NCI-H2081 (cell line): Measurements from ENCODE around the gene CROCC.
A peak's percentile ranks its signal among the peaks of the same experiment; 100 is the strongest.
"Not testable (repeated sequence)": the region's sequence is repeated elsewhere in the genome, so short reads cannot be mapped to it uniquely, and the experiment has no call there.

Source experiments
- DNase-seq, 2 experiments: peaks; one replicate each; lab custom pipeline; 2025; lab: John Stamatoyannopoulos, UW

Gene CROCC

GRCh38 chr1:16938351-16939321 is 16.9 kb downstream of the CROCC start:
- no peak for DNase-seq

GRCh38 chr1:16939386-16940180 is 17.9 kb downstream of the CROCC start:
- DNase-seq, result not testable (repeated sequence)

- no peak for DNase-seq
Measured at GRCh38 chr1:16944038-16944437, 22.3 kb downstream of the CROCC start.

GRCh38 chr1:16945512-16945911 is 23.8 kb downstream of the CROCC start:
- DNase-seq, result not testable (repeated sequence)

GRCh38 chr1:16946185-16946584 is 24.5 kb downstream of the CROCC start:
- not testable (repeated sequence) for DNase-seq

- DNase-seq, result no peak
Measured at GRCh38 chr1:16946646-16947045, 24.9 kb downstream of the CROCC start.

GRCh38 chr1:16948282-16948891 is 26.7 kb downstream of the CROCC start:
- DNase-seq, result peak in 1 of 2 experiments; percentile 25

- not testable (repeated sequence) for DNase-seq
Measured at GRCh38 chr1:16949026-16949425, 27.3 kb downstream of the CROCC start.

GRCh38 chr1:16952376-16952775 is 30.6 kb downstream of the CROCC start:
- DNase-seq, result not testable (repeated sequence)

- no peak for DNase-seq
Measured at GRCh38 chr1:16954579-16954978, 32.8 kb downstream of the CROCC start.

- no peak for DNase-seq
Measured at GRCh38 chr1:16955186-16955585, 33.5 kb downstream of the CROCC start.

- DNase-seq, result no peak
Measured at GRCh38 chr1:16956775-16957174, 35.0 kb downstream of the CROCC start.

GRCh38 chr1:16957731-16958130 is 36.0 kb downstream of the CROCC start:
- DNase-seq, result no peak

- no peak for DNase-seq
Measured at GRCh38 chr1:16958475-16958874, 36.7 kb downstream of the CROCC start.

GRCh38 chr1:16960560-16961296 is 39.0 kb downstream of the CROCC start:
- DNase-seq, result peak; percentile 81 to 87

GRCh38 chr1:16961297-16962133 is 39.8 kb downstream of the CROCC start:
- DNase-seq, result no peak

- not testable (repeated sequence) for DNase-seq
Measured at GRCh38 chr1:16964169-16964568, 42.4 kb downstream of the CROCC start.

GRCh38 chr1:16965486-16966067 is 43.8 kb downstream of the CROCC start:
- DNase-seq, result no peak

- no peak for DNase-seq
Measured at GRCh38 chr1:16966282-16966681, 44.6 kb downstream of the CROCC start.

GRCh38 chr1:16967095-16967575 is 45.4 kb downstream of the CROCC start:
- peak in 1 of 2 experiments; percentile 48 for DNase-seq
